HEK293 (cell line): ENCODE measurements around the gene GPR180.

Experiments
- EGR2 ChIP-seq: fragments of 450-650 bp; formaldehyde crosslinking; IDR thresholded peaks from 2 replicates; pipeline ENCODE4 v1.5.1; 2016; ENCODE audit warnings: low read depth, missing biosample characterization, missing genetic modification characterization
- GLIS2 ChIP-seq: fragments of 450-650 bp; formaldehyde crosslinking; IDR thresholded peaks from 2 replicates; pipeline ENCODE4 v1.5.1; 2016; ENCODE audit warnings: missing biosample characterization, missing genetic modification characterization
- KLF8 ChIP-seq: fragments of 450-650 bp; formaldehyde crosslinking; IDR thresholded peaks from 2 replicates; pipeline ENCODE4 v1.5.1; 2016; ENCODE audit warnings: missing biosample characterization, missing genetic modification characterization
- KLF9 ChIP-seq: fragments of 450-650 bp; formaldehyde crosslinking; IDR thresholded peaks from 2 replicates; pipeline ENCODE4 v1.5.1; 2016; ENCODE audit warnings: missing biosample characterization, missing genetic modification characterization, low read depth
- MZF1 ChIP-seq: fragments of 450-650 bp; formaldehyde crosslinking; IDR thresholded peaks from 2 replicates; pipeline ENCODE4 v1.5.1; 2017; ENCODE audit warnings: missing biosample characterization, missing genetic modification characterization, borderline replicate concordance
- PBX3 ChIP-seq: sonication (generic); formaldehyde crosslinking; IDR thresholded peaks from 2 replicates; pipeline ENCODE4 v1.8.1; 2022; ENCODE audit warnings: mild to moderate bottlenecking, moderate library complexity, missing genetic modification reagents
- PRDM4 ChIP-seq: fragments of 450-650 bp; formaldehyde crosslinking; IDR thresholded peaks from 2 replicates; pipeline ENCODE4 v1.5.1; 2017; ENCODE audit warnings: missing biosample characterization, missing genetic modification characterization
- SP3 ChIP-seq: fragments of 450-650 bp; formaldehyde crosslinking; IDR thresholded peaks from 2 replicates; pipeline ENCODE4 v1.5.1; 2016; ENCODE audit warnings: missing biosample characterization, missing genetic modification characterization
- SP7 ChIP-seq: fragments of 450-650 bp; formaldehyde crosslinking; IDR thresholded peaks from 2 replicates; pipeline ENCODE4 v1.5.1; 2016; ENCODE audit warnings: missing biosample characterization, missing genetic modification characterization
- ZFHX2 ChIP-seq: fragments of 450-650 bp; formaldehyde crosslinking; conservative IDR thresholded peaks from 2 replicates; pipeline ENCODE4 v1.5.1; 2016; ENCODE audit warnings: missing biosample characterization, missing genetic modification characterization
- ZNF138 ChIP-seq: fragments of 450-650 bp; formaldehyde crosslinking; IDR thresholded peaks from 2 replicates; pipeline ENCODE4 v1.5.1; 2016; ENCODE audit warnings: missing biosample characterization, missing genetic modification characterization, borderline replicate concordance
- ZNF157 ChIP-seq: fragments of 450-650 bp; formaldehyde crosslinking; IDR thresholded peaks from 2 replicates; pipeline ENCODE4 v1.5.1; 2016; ENCODE audit warnings: missing biosample characterization, missing genetic modification characterization
- ZNF302 ChIP-seq: fragments of 450-650 bp; formaldehyde crosslinking; IDR thresholded peaks from 2 replicates; pipeline ENCODE4 v1.5.1; 2016; ENCODE audit warnings: missing biosample characterization, missing genetic modification characterization, low read depth
- ZNF311 ChIP-seq: fragments of 450-650 bp; formaldehyde crosslinking; IDR thresholded peaks from 2 replicates; pipeline ENCODE4 v1.5.1; 2017; ENCODE audit warnings: missing biosample characterization, missing genetic modification characterization, borderline replicate concordance
- ZNF324 ChIP-seq: fragments of 450-650 bp; formaldehyde crosslinking; IDR thresholded peaks from 2 replicates; pipeline ENCODE4 v1.5.1; 2016; ENCODE audit warnings: missing biosample characterization, missing genetic modification characterization
- ZNF366 ChIP-seq: fragments of 450-650 bp; formaldehyde crosslinking; conservative IDR thresholded peaks from 2 replicates; pipeline ENCODE4 v1.5.1; 2016; ENCODE audit warnings: missing biosample characterization, missing genetic modification characterization
- ZNF37A ChIP-seq: fragments of 450-650 bp; IDR thresholded peaks from 2 replicates; pipeline ENCODE4 v1.5.1; 2018; ENCODE audit warnings: missing biosample characterization, missing genetic modification characterization
- ZNF394 ChIP-seq: fragments of 450-650 bp; formaldehyde crosslinking; IDR thresholded peaks from 2 replicates; pipeline ENCODE4 v1.5.1; 2016; ENCODE audit warnings: missing biosample characterization, missing genetic modification characterization, mild to moderate bottlenecking, moderate library complexity, borderline replicate concordance
- ZNF433 ChIP-seq: fragments of 450-650 bp; formaldehyde crosslinking; IDR thresholded peaks from 2 replicates; pipeline ENCODE4 v1.5.1; 2016; ENCODE audit warnings: missing biosample characterization, missing genetic modification characterization, low read depth
- ZNF501 ChIP-seq: fragments of 450-650 bp; formaldehyde crosslinking; IDR thresholded peaks from 2 replicates; pipeline ENCODE4 v1.5.1; 2016; ENCODE audit warnings: missing biosample characterization, missing genetic modification characterization
- ZNF514 ChIP-seq: fragments of 450-650 bp; formaldehyde crosslinking; IDR thresholded peaks from 2 replicates; pipeline ENCODE4 v1.5.1; 2016; ENCODE audit warnings: missing biosample characterization, missing genetic modification characterization
- ZNF521 ChIP-seq: fragments of 450-650 bp; formaldehyde crosslinking; IDR thresholded peaks from 2 replicates; pipeline ENCODE4 v1.5.1; 2017; ENCODE audit warnings: missing biosample characterization, mild to moderate bottlenecking, missing genetic modification characterization
- ZNF560 ChIP-seq: fragments of 450-650 bp; formaldehyde crosslinking; IDR thresholded peaks from 2 replicates; pipeline ENCODE4 v1.5.1; 2017; ENCODE audit warnings: missing biosample characterization, missing genetic modification characterization, borderline replicate concordance
- ZNF571 ChIP-seq: fragments of 450-650 bp; formaldehyde crosslinking; IDR thresholded peaks from 2 replicates; pipeline ENCODE4 v1.5.0; 2017; ENCODE audit warnings: missing biosample characterization, missing genetic modification characterization
- ZNF585B ChIP-seq: fragments of 450-650 bp; formaldehyde crosslinking; IDR thresholded peaks from 2 replicates; pipeline ENCODE4 v1.5.1; 2016; ENCODE audit warnings: missing biosample characterization, missing genetic modification characterization
- ZNF621 ChIP-seq: fragments of 450-650 bp; formaldehyde crosslinking; IDR thresholded peaks from 2 replicates; pipeline ENCODE4 v1.5.1; 2017; ENCODE audit warnings: missing biosample characterization, missing genetic modification characterization
- ZNF629 ChIP-seq: fragments of 450-650 bp; formaldehyde crosslinking; IDR thresholded peaks from 2 replicates; pipeline ENCODE4 v1.5.1; 2017; ENCODE audit warnings: missing biosample characterization, missing genetic modification characterization
- ZNF654 ChIP-seq: fragments of 450-650 bp; formaldehyde crosslinking; IDR thresholded peaks from 2 replicates; pipeline ENCODE4 v1.5.1; 2016; ENCODE audit warnings: low read depth, missing biosample characterization, missing genetic modification characterization
- ZNF660 ChIP-seq: fragments of 450-650 bp; IDR thresholded peaks from 2 replicates; pipeline ENCODE4 v1.5.1; 2018; ENCODE audit warnings: missing biosample characterization, mild to moderate bottlenecking, missing genetic modification characterization
- ZNF707 ChIP-seq: fragments of 450-650 bp; formaldehyde crosslinking; IDR thresholded peaks from 2 replicates; pipeline ENCODE4 v1.5.1; 2016; ENCODE audit warnings: missing biosample characterization, missing genetic modification characterization
- ZNF747 ChIP-seq: fragments of 450-650 bp; formaldehyde crosslinking; IDR thresholded peaks from 2 replicates; pipeline ENCODE4 v1.5.1; 2016; ENCODE audit warnings: missing biosample characterization, missing genetic modification characterization
- ZNF76 ChIP-seq: fragments of 450-650 bp; formaldehyde crosslinking; IDR thresholded peaks from 2 replicates; pipeline ENCODE4; 2016; ENCODE audit warnings: low read depth, missing biosample characterization, missing genetic modification characterization, borderline replicate concordance
- ZXDB ChIP-seq: fragments of 450-650 bp; formaldehyde crosslinking; IDR thresholded peaks from 2 replicates; pipeline ENCODE4 v1.5.1; 2016; ENCODE audit warnings: missing biosample characterization, missing genetic modification characterization

The GPR180 gene

GRCh38 chr13:94595950-94596574 lies 5.6 kb upstream of the GPR180 start, which contains the start of gene TGDS (continued):
- TF ChIP-seq ZNF521 (tag by site-specific recombination) = no peak
- TF ChIP-seq ZNF157 (tag by site-specific recombination) = no peak
- TF ChIP-seq ZNF585B (tag by site-specific recombination) = no peak
- no peak for TF ChIP-seq ZNF433 (tag by site-specific recombination)
- TF ChIP-seq GLIS2 (tag by site-specific recombination) = peak; percentile 33; the same call in 1 of the 2 replicates
- TF ChIP-seq ZNF366 = no peak
- TF ChIP-seq ZNF621 (tag by site-specific recombination) = no peak
- peak; percentile 49 for TF ChIP-seq ZNF629 (tag by site-specific recombination)
- peak; percentile 50; the same call in 1 of the 2 replicates for TF ChIP-seq ZNF394
- TF ChIP-seq KLF9 (tag by site-specific recombination) = peak; percentile 83
- peak; percentile 44 for TF ChIP-seq SP7 (tag by site-specific recombination)
- peak; percentile 84 for TF ChIP-seq ZXDB (tag by site-specific recombination)
- no peak for TF ChIP-seq ZNF571 (tag by site-specific recombination)
- peak; percentile 89 for TF ChIP-seq ZNF76
- no peak for TF ChIP-seq MZF1 (tag by site-specific recombination)
- peak; percentile 67 for TF ChIP-seq PRDM4 (tag by site-specific recombination)
- no peak for TF ChIP-seq ZNF560
- no peak for TF ChIP-seq ZNF302 (tag by site-specific recombination)
- no peak for TF ChIP-seq ZNF311 (tag by site-specific recombination)
- TF ChIP-seq PBX3 = no peak
- TF ChIP-seq ZNF514 (tag by site-specific recombination) = no peak
- 0 out of 2 replicates have a peak, but pooled peaks have one; percentile 21 for TF ChIP-seq ZNF324
- TF ChIP-seq EGR2 = no peak
- 0 out of 2 replicates have a peak, but pooled peaks have one; percentile 37 for TF ChIP-seq KLF8
- no peak for TF ChIP-seq ZNF138
- peak; percentile 77; the same call in 1 of the 2 replicates for TF ChIP-seq ZNF501 (tag by site-specific recombination)
- TF ChIP-seq ZNF654 (tag by site-specific recombination) = no peak
- TF ChIP-seq SP3 (tag by site-specific recombination) = peak; percentile 72
- 0 out of 2 replicates have a peak, but pooled peaks have one; percentile 62 for TF ChIP-seq ZNF660
- no peak for TF ChIP-seq ZNF707 (tag by site-specific recombination)
- no peak for TF ChIP-seq ZNF37A (tag by site-specific recombination)
- no peak for TF ChIP-seq ZNF747
- peak; percentile 49 for TF ChIP-seq ZFHX2 (tag by site-specific recombination)
